HG02870 (cell line): ENCODE results near the gene CTTNBP2.

Experiments
- ATAC-seq: cut with Tn5 transposase; IDR thresholded peaks from one replicate; pipeline ENCODE4 v1.9.1; 2021; ENCODE audit warnings: mild to moderate bottlenecking, moderate library complexity; ENCODE audit not compliant: unreplicated experiment

Gene CTTNBP2

DNA sequence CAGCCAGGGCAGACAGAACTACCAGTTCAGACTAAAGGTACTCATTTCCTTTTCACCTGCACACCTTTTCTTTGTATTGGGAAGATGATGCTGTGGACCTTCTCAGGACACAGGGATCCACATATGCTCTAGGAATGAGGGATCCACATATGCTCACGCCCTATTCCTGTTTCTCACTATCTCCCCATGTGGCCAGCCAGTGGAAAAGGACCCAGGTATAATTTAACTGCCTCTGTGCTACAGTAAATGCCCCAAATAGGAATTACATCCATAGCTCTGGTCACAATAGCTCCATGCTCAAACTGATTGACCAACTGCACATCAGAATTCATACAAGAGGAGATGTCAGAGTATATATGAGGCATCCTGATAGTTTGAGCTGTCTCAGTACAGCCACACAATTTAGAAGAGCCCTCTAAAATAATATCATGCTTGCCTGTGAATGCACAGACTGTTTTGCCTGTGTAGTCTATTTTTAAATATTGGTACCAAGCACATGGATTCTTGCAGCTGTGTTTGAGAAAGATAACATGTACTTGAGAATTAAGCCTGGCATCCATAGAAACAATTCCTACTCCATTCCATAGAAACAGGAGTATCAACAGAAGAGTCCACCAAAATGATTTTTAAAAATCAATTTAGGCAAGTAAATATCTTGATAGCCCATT is 43.7 kb downstream of the CTTNBP2 start:
- ATAC-seq = no peak

DNA sequence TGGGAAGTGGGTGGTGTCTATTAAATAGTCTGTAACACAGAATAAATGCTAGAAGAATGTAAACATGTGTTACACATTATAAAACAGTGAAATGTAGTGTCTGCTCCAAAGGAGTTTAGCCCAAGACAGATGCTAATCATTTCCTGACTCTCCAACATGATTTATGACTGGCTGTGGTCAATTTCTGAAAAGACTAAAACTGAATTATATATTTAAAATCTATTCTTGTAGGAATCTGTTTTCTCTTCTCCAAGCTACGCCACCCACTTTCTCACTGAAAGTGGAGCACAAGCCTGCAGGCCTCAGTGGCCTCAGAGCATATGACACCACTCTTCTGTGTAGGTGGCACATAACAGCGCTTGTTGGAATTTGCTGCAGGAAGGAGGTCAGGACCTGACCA is 44.4 kb downstream of the CTTNBP2 start:
- no peak for ATAC-seq

DNA sequence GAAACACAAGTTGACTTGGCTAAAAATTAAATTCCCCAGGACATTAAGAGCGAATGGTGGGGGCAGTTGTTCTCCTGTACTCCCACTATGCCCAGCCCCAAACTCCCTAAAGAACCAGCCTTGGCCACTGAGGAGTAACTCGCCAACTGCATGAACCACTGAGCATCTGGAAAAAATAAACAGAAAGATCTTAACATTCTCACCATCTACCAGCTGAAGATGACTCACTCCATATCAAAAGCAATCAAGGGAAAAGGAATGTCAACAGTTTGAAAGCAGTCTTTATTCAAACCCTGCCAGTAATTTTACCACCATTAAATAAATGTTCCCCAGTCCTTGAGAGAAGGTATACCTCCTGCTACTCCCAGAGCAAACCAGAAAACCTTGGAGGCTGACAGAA is 45.4 kb downstream of the CTTNBP2 start:
- ATAC-seq = no peak

DNA sequence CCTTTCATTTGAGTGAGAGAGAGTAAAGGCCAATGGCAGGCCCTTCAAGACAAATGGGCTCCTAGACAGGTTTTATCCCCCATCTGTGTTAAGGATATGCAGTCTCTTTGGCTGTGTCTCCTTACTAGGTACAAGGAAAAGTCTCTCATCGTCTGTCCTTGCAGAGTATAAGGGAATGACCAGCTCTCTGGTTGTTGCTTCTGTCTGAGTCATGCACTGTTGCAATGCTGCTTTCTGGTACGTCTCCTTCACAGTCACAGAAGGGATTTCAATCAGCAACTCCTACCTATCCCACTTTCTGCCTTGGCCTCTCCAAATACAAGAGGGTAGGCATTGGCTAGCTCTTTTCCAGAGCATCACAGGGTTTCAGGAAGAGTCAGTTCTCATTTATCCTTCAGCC is 48.1 kb downstream of the CTTNBP2 start:
- no peak for ATAC-seq

DNA sequence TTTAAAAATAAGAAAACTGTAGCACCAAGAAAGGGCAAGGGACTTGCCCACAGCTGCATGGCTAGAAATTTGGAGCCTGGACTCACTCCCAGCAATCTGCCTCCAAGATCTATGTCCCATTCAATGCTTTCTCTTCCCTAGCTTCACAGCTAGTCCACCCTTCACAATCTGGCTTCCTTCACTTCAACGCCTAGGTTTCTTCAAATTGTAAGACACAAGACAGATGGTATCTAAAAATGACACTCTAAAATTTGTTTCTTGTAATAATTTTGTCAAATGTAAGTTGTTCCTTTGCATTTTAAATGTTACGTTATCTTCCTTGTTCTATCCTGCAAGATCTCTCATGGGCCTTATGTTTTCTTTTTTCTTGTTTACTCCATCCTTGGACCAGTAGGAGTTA is 48.6 kb downstream of the CTTNBP2 start:
- no peak for ATAC-seq

DNA sequence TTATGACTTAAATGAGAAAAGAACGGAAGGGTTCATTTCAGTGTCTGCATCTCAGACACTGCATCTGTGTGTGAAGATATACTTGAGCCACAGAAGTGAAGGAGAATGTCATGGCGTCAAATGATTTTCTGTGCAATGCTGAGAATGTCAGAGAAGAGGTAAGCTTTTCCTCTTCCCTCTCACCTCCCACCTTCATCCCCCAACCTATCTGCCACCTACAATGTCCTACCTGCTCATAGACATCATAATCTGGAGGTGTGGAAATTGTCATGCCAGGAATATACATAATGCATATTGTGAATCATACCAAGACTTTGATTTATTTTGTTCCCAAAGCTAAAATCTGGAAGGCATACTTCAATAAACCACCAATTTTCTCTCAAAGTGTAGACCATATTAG is 53.7 kb downstream of the CTTNBP2 start:
- ATAC-seq = no peak

DNA sequence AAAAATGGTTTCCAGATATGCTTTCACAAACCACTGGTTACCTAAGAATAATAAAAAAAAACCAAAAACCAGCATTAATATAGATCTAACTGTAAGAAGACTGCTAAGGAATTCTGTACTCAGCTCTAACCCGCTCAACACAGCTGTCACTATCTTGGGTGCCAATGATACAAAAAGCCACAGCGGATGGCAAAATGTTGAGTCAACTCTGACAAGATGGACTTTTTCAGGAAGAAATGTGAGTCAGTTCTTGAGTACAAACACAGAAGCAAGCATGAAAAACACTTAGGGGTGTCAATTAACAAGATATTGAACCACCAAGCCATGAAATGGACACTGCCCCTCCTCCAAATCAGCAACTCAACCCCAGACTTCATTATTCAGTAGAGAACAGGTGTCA is 55.0 kb downstream of the CTTNBP2 start:
- ATAC-seq = no peak

DNA sequence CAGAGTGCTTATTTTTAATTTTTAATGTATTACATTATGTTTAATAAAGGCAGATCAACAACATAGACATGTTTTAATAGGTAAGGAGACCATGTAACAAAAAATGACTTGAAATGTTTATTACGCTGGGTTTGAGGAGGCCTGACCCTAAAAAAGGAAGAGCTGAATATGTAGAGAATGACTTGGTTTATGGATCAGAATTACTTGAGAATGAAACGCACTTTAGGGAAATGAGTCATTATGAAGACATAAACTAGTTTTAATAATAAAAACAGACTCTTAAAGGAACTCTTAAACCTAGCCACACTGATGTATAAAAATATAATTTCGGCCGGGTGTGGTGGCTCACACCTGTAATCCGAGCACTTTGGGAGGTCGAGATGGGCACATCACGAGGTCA is 56.5 kb downstream of the CTTNBP2 start:
- no peak for ATAC-seq

DNA sequence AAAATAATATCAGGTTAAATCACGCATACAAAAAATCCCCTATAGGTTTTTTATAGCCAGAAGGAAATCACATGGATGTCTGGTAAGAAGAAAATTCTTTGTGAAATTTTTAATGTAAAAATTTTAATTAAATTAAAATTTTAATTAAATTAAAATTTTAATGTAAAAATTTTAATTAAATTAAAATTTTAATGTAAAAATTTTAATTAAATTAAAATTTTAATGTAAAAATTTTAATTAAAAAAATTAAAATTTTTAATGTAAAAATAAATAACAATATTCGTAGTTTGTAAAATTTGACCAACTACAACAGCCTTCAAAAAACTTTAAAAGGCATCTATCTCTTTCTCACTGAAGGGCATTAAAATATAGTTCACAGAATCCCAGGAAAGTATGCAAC is 61.5 kb downstream of the CTTNBP2 start:
- no peak for ATAC-seq

DNA sequence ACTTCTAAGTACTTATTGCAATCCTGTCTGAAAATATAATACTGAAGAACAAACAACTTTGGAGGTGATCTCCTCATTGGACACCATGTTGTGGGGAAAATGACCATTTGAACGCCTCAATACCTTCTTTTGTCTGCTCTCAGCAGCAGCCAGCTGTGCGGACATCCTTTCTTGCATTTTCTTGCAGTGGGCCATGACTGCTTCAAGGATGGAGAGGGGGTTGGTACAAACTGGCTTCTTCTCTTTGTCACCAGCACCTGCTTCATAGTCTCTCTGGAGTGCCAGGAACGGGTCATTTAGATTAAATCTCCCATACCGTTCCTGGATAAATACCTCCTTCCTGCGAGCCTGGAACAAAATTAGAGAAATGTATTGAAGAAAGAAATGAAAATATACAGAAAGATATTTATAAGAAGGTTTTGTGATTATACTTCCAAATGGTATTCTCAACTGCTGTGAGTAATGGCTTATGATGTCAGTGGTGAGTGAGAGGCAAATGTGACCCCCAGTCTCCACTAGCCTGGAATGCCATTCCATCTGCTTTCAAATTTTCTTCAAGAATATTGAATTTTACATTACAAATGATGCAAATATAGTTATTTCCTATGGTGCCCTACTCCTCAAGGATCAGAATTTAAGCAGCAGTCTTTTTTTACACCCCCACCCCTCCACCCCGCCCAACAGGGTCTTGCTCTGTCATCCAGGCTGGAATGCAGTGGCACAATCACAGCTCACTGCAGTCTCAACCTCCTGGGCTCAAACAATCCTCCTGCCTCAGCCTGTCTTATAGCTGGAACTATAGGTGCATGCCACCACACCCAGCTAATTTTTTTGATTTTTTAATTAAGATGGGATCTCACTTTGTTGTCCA is 62.4 kb downstream of the CTTNBP2 start:
- no peak for ATAC-seq

DNA sequence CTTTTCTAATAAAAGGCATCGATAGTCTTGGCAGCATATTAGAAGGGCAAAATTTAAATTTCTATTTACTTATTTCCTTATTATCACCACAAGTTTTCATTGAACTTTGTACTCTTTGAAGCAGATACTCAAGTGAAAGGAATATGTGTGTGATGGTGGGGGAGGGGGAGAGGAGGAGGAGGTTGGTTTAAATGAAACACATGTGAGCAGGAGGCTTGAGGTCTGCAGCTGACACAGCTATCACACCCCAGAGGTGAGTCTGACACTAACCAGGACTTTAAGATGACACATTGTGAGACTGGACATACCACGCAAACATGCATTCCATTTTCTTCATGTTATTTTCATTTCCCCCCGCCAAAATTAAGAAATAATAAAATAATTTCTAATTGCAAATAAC is 63.3 kb downstream of the CTTNBP2 start:
- ATAC-seq = peak; percentile 74

DNA sequence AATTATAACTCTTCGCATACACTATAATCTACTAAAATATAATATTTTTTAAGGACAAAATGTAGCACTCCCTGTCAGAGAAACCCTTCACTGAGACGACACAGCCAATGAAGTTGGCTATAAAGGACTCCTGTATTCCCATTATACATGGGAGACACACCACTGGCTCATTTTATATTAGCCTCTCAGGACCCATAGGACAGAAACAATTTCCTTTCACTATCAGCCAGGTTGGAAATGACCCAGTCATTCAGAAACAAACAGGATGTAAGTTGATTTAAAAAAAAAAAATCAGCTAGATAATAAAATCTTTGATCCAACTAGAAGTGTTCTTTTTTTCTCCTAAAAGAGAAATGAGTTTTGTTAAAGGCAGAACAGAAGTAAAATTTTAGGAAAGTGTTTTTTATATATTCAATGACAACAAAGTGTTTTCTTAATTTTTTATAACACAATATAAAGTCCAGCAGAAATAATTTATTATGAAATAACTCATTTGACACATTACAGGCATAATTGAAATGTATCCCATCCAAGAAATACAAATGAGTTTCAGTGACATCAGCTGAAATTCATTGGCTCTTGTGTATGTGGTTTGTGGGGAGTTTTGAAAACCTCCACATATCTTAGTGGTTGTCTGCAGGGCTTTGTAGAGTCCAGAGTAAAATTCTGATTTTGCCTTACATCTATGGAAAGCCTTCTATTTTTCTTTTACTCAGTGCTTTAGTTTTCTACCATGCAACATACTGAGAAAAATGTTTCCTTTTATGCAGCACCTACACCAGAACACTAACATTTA is 64.1 kb downstream of the CTTNBP2 start:
- no peak for ATAC-seq

DNA sequence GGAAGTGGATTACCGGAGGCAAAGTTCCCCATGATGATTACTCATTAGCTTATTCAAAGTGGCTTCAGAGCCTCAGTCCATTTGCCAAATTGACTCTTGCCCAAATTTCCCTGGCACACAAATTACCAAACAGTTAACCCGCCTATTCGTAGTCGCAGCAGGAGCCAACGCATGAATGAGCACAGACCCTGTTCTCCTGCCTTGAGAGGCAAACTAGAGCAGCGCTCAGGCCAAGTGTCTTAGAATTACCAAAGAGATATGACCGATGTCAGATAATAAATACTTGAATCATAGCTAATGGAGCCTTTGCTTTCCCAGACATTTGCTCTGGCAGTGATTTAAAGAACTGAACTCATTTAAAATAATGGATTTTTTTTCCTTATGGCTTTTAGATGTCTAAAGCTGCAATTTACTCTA is 64.9 kb downstream of the CTTNBP2 start:
- no peak for ATAC-seq

DNA sequence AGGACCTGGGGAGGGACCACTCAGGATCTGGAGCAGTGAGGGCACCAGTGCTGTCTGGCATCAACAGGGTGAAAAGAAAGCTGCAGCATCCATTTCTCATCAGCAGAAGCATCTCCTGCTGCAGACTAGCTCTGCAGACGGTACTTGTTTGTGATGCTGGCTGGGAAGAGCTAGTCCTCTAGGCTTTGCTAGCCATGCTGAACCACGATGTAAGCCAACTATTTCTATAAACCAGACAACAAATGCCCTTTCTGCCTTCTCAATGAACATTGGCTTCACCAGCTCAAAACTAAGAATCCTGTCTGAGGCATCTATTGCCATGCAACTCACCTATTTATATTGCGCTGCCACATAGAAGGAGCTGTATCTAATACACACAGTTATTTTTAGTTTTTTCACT is 65.6 kb downstream of the CTTNBP2 start:
- ATAC-seq = no peak

DNA sequence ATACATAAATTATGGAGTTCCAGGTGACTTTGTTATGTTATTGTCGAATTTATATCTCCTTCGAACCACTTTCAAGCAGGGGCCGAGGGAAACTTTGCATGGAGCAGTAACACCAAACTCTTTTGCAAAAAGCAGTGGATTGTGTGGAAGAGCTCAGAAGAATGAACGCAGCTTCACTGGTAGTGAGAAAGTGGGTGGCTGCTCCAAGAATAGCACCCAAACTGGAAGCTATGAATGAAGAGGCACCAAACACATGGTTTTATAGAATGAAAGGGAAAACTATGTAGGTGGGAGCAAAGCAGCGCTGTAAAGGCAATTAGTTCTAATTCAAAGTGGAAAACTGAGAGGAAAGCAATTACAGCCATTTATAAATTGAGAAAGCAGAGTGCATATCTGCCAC is 67.2 kb downstream of the CTTNBP2 start:
- no peak for ATAC-seq

DNA sequence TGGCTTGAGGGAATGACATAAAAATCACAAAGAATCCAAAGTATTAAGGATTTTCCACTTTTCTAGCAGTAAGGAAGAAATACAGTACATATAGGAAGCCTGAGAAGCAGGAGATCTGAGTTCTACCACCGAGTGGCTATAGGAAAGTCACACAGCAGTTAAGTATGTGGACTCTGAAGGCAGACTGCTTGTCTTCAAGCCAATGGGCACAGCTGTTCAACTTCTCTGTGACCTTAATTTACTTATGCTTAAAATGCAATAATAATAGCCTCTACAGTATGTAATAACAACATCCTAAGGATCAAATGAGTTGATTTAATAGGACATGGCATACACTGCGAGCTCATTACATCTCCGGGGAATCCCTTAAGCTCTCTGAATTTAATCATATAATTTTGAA is 68.0 kb downstream of the CTTNBP2 start:
- no peak for ATAC-seq

DNA sequence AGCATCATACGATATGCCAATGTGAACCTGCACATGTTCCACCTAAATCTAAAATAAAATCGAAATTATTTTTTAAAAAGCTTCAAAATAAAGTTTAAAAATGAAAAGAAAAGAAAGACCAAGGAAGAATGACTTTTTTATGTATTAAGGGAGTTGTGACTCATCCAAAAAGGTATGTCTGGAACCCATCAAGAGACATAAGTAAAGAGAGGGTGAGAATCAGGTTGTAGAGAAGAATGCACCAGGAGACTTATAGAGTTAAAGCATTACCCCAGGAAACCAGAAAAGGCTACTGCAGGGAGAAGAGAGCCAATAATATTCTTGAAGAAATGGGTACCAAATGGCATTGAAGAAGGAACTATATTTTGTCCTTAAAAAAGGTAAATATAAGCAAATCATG is 69.8 kb downstream of the CTTNBP2 start:
- ATAC-seq = no peak

DNA sequence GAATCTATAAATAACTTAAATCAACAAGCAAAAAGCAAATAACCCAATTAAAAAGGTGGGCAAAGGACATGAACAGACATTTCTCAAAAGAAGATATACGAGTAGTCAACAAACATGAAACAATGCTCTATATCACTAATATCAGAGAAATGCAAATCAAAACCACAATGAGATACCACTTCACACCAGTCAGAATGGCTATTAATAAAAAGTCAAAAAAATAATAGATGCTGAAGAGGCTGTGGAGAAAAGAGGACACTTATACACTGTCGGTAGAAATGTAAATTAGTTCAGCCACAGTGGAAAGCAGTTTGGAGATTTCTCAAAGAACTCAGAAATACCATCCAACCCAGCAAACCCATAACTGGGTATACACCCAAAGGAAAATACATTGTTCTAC is 70.6 kb downstream of the CTTNBP2 start:
- no peak for ATAC-seq

DNA sequence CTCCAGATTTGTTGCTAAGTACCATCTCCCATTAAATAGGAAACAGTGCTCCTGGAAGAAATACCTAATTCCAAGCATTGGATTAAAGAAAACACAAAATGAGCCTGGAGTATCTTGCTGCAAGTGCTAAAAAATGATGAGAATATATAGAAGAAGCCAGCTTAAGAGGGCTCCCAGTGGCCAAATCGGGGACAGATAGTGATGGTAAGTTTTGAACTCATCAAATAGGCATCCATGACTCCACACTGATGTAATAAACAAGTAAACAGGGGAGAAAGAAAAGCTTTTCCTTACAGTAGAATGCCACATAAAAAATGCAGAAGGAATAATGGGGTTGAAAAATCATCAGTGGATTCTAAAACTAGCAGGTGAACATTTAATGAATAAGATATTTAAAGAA is 72.4 kb downstream of the CTTNBP2 start:
- no peak for ATAC-seq

DNA sequence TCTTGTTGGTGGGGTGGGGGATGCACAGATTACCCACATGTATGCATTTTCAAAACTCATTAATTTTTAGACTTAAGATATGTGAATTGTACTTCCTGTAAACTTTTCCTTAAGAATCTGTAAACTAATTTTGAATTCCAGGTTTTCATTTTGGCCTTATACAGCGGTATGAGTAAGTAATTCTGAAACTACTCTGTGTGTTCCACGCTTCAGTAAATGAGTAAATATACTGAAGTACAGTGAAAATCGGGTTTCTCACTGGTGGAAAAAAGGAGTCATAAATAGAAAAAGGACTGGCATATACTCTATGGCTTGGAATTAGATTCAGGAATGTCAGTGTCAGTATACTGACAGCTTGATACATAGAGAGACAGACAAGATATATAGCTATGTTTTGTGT is 72.8 kb downstream of the CTTNBP2 start:
- ATAC-seq = no peak

DNA sequence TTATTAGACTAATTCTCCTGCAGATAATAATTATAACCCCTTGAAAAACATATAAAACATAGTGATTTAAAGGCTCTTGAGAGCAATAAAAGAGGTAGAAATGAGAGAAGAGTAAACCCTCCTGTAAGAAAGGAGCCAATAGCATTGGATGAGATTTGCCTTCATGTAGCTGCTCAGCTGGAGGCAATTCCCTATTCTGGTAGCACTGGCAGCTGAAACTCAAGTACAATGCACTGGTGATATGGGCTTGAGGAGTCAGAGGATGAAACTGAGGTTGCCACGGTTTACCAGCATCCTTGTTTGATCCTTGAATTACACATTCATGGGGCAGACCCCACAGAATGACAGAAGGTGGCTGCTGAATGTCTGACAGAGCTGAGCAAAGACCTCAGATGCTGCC is 76.4 kb downstream of the CTTNBP2 start:
- no peak for ATAC-seq

DNA sequence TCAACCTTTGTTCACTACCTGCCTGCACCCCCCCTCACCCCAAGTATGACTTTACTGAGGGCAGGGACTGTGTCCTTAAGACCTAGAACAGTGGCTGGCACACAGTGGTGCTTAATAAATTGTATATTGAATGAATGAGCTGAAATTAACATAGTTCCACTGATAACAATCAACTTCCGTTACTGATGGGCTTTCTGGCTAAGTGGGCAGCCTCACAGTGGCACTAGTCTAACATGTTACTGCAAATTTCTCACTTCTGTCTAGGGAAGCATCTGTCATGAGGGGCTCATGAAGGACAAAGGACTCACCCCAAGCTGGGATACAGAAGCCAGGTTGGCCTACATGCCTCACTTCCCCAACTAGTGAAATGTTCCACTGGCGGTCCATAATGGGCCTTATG is 79.3 kb downstream of the CTTNBP2 start:
- ATAC-seq = no peak
